GM12878 (cell line): ENCODE measurements around the gene LMTK2. TPM values are rescaled to one million over a fixed set of nuclear protein-coding genes. Genes with fewer than 3 reads are reported as not detected.

Experiments
- CBFB ChIP-seq: IDR thresholded peaks from 2 replicates; pipeline ENCODE4 v1.6.1; 2016; ENCODE audit warnings: antibody characterized with exemption, low read depth
- CEBPB ChIP-seq, 2 experiments: fragments of 150-350 bp in 1 of 2; IDR thresholded peaks; 2 replicates each; pipeline ENCODE4 v1.6.1; 2012 to 2014; ENCODE audit warnings: low read depth in 2 of 2, low read length in 2 of 2, borderline replicate concordance in 1 of 2, inconsistent platforms in 1 of 2
- NR2F1 ChIP-seq: fragments of 450-650 bp; conservative IDR thresholded peaks from 2 replicates; pipeline ENCODE4 v1.6.1; 2017; ENCODE audit warnings: mild to moderate bottlenecking
- PAX5 ChIP-seq: IDR thresholded peaks from 2 replicates; pipeline ENCODE4 v1.6.1; 2011; ENCODE audit warnings: low read depth, low read length, borderline replicate concordance
- PRDM15 ChIP-seq: fragments of 450-650 bp; formaldehyde crosslinking; IDR thresholded peaks from 2 replicates; pipeline ENCODE4 v1.4.0; 2020; ENCODE audit warnings: mild to moderate bottlenecking, moderate library complexity
- SP1 ChIP-seq: IDR thresholded peaks from one replicate; pipeline ENCODE4 v1.6.1; 2011; ENCODE audit warnings: low read depth, low read length
- polyA plus RNA-seq, 11 experiments: library from polyadenylated mRNA; depleted of rRNA in 4 of 11; unstranded in 6 of 11; stranded (reverse) in 5 of 11; fragments of >200 nt; fragmentation: Nextera tagmentation in 4 of 11; fragmentation: Illumina TruSeq in 1 of 11; extraction: Ambion mirVana in 4 of 11; extraction: Trizol in 1 of 11; gene quantifications; 1 replicate in 1 of 11; 2 replicates in 10 of 11; pipeline versions ENCODE4 v1.2.1 to v1.2.3, GENCODE V29; 2011 to 2016; ENCODE audit warnings: inconsistent platforms in 2 of 11, missing spikeins in 2 of 11, low read depth in 1 of 11
- total RNA-seq, 4 experiments: library from RNA; depleted of rRNA in 3 of 4; stranded (reverse); fragments of >200 nt in 3 of 4; fragmentation: Illumina TruSeq in 1 of 4; extraction: Trizol in 1 of 4; gene quantifications; 2 replicates each; pipeline versions ENCODE4 v1.2.1 to v1.2.3, GENCODE V29; 2013 to 2021

Gene LMTK2
- total and polyA plus RNA-seq, 10 of the 15 experiments (the other 5 are each of a cell fraction or from before 2014, with no cell fraction given): 0.68 to 8.7 (median 4.6) TPM

GRCh38 chr7:98257701-98258100, 151.0 kb downstream of the LMTK2 start (continued):
- TF ChIP-seq PAX5 (no peak), PRDM15 (CRISPR knock-in tag) (no peak), CEBPB (IDR thresholded peaks at IDR 0.05; ENCODE audit: borderline replicate concordance in 1 of 2, low read depth in 2 of 2, low read length in 2 of 2) (no peak), SP1 (no peak), CBFB (no peak), NR2F1 (no peak)

Other genes with a start within 250 kb of the LMTK2 start
- 40.0 and 42.3 TPM in 2 replicates for gene ASNS, start 234.5 kb upstream of the LMTK2 start, total RNA-seq (2014; rRNA removed)
- gene ASNS, start 234.5 kb upstream of the LMTK2 start, total RNA-seq (2014; rRNA removed; fragmentation: Illumina TruSeq; extraction: Trizol): 59.7 and 60.2 TPM in 2 replicates
- gene ASNS, start 234.5 kb upstream of the LMTK2 start, total RNA-seq (2021): 64.5 and 64.6 TPM in 2 replicates
- gene ASNS, start 234.5 kb upstream of the LMTK2 start, polyA plus RNA-seq (2011; rRNA removed): 33.1 and 48.6 TPM in 2 replicates
- gene ASNS, start 234.5 kb upstream of the LMTK2 start, polyA plus RNA-seq (2014; fragmentation: Illumina TruSeq; extraction: Trizol): 105 and 130 TPM in 2 replicates
- gene ASNS, start 234.5 kb upstream of the LMTK2 start, polyA plus RNA-seq (2014; fragmentation: Nextera tagmentation; extraction: Ambion mirVana): 10 to 100 TPM; 86.4 to 89.5 TPM
- gene ASNS, start 234.5 kb upstream of the LMTK2 start, polyA plus RNA-seq (2014; rRNA removed): 47.8 and 52.7 TPM in 2 replicates
- 10 to 100 TPM; 70.3 to 76.5 TPM for gene ASNS, start 234.5 kb upstream of the LMTK2 start, polyA plus RNA-seq (2016; fragmentation: Nextera tagmentation; extraction: Ambion mirVana)
- not detected in 2 replicates for gene OCM2, start 116.7 kb upstream of the LMTK2 start, total RNA-seq (2014; rRNA removed)
- not detected in 2 replicates for gene OCM2, start 116.7 kb upstream of the LMTK2 start, total RNA-seq (2014; rRNA removed; fragmentation: Illumina TruSeq; extraction: Trizol)
- gene OCM2, start 116.7 kb upstream of the LMTK2 start, total RNA-seq (2021): not detected in 2 replicates
- not detected in 2 replicates for gene OCM2, start 116.7 kb upstream of the LMTK2 start, polyA plus RNA-seq (2011; rRNA removed)
- gene OCM2, start 116.7 kb upstream of the LMTK2 start, polyA plus RNA-seq (2014; fragmentation: Illumina TruSeq; extraction: Trizol): not detected in 2 replicates
- not detected for gene OCM2, start 116.7 kb upstream of the LMTK2 start, polyA plus RNA-seq (2014; fragmentation: Nextera tagmentation; extraction: Ambion mirVana)
- gene OCM2, start 116.7 kb upstream of the LMTK2 start, polyA plus RNA-seq (2014; rRNA removed): not detected in 2 replicates
- gene OCM2, start 116.7 kb upstream of the LMTK2 start, polyA plus RNA-seq (2016; fragmentation: Nextera tagmentation; extraction: Ambion mirVana): not detected
- 4.2 and 5.3 TPM in 2 replicates for gene BHLHA15, start 104.6 kb downstream of the LMTK2 start, total RNA-seq (2014; rRNA removed)
- 0.37 and 0.54 TPM in 2 replicates for gene BHLHA15, start 104.6 kb downstream of the LMTK2 start, total RNA-seq (2014; rRNA removed; fragmentation: Illumina TruSeq; extraction: Trizol)
- 2.4 and 3.0 TPM in 2 replicates for gene BHLHA15, start 104.6 kb downstream of the LMTK2 start, total RNA-seq (2021)
- not detected in 2 replicates for gene BHLHA15, start 104.6 kb downstream of the LMTK2 start, polyA plus RNA-seq (2011; rRNA removed)
- gene BHLHA15, start 104.6 kb downstream of the LMTK2 start, polyA plus RNA-seq (2014; fragmentation: Illumina TruSeq; extraction: Trizol): not detected in 2 replicates
- not detected for gene BHLHA15, start 104.6 kb downstream of the LMTK2 start, polyA plus RNA-seq (2014; fragmentation: Nextera tagmentation; extraction: Ambion mirVana)
- 1.9 and 4.9 TPM in 2 replicates for gene BHLHA15, start 104.6 kb downstream of the LMTK2 start, polyA plus RNA-seq (2014; rRNA removed)
- 1 to 10 TPM; 2.0 to 2.9 TPM for gene BHLHA15, start 104.6 kb downstream of the LMTK2 start, polyA plus RNA-seq (2016; fragmentation: Nextera tagmentation; extraction: Ambion mirVana)
- 8.5 and 11.0 TPM in 2 replicates for gene TECPR1, start 145.4 kb downstream of the LMTK2 start, total RNA-seq (2014; rRNA removed)
- 3.2 and 5.5 TPM in 2 replicates for gene TECPR1, start 145.4 kb downstream of the LMTK2 start, total RNA-seq (2014; rRNA removed; fragmentation: Illumina TruSeq; extraction: Trizol)
- 15.2 and 16.8 TPM in 2 replicates for gene TECPR1, start 145.4 kb downstream of the LMTK2 start, total RNA-seq (2021)
- 1.5 and 2.5 TPM in 2 replicates for gene TECPR1, start 145.4 kb downstream of the LMTK2 start, polyA plus RNA-seq (2011; rRNA removed)
- gene TECPR1, start 145.4 kb downstream of the LMTK2 start, polyA plus RNA-seq (2014; fragmentation: Illumina TruSeq; extraction: Trizol): 2.1 and 3.2 TPM in 2 replicates
- gene TECPR1, start 145.4 kb downstream of the LMTK2 start, polyA plus RNA-seq (2014; fragmentation: Nextera tagmentation; extraction: Ambion mirVana): under 1 TPM; 0.26 to 0.51 TPM
- gene TECPR1, start 145.4 kb downstream of the LMTK2 start, polyA plus RNA-seq (2014; rRNA removed): 8.8 and 9.1 TPM in 2 replicates
- gene TECPR1, start 145.4 kb downstream of the LMTK2 start, polyA plus RNA-seq (2016; fragmentation: Nextera tagmentation; extraction: Ambion mirVana): 1 to 10 TPM; 5.2 to 7.4 TPM
- gene BRI3, start 174.8 kb downstream of the LMTK2 start, total RNA-seq (2014; rRNA removed): 22.6 and 23.2 TPM in 2 replicates
- 17.7 and 21.0 TPM in 2 replicates for gene BRI3, start 174.8 kb downstream of the LMTK2 start, total RNA-seq (2014; rRNA removed; fragmentation: Illumina TruSeq; extraction: Trizol)
- gene BRI3, start 174.8 kb downstream of the LMTK2 start, total RNA-seq (2021): 50.9 and 56.3 TPM in 2 replicates
- 28.3 and 39.9 TPM in 2 replicates for gene BRI3, start 174.8 kb downstream of the LMTK2 start, polyA plus RNA-seq (2011; rRNA removed)
- gene BRI3, start 174.8 kb downstream of the LMTK2 start, polyA plus RNA-seq (2014; fragmentation: Illumina TruSeq; extraction: Trizol): 9.9 and 15.9 TPM in 2 replicates
- 10 to 100 TPM in 1 of 2 experiments, 1 to 10 TPM in 1; 4.5 to 22.1 TPM for gene BRI3, start 174.8 kb downstream of the LMTK2 start, polyA plus RNA-seq (2014; fragmentation: Nextera tagmentation; extraction: Ambion mirVana)
- 38.4 and 38.5 TPM in 2 replicates for gene BRI3, start 174.8 kb downstream of the LMTK2 start, polyA plus RNA-seq (2014; rRNA removed)
- gene BRI3, start 174.8 kb downstream of the LMTK2 start, polyA plus RNA-seq (2016; fragmentation: Nextera tagmentation; extraction: Ambion mirVana): 10 to 100 TPM in 1 of 2 experiments, 1 to 10 TPM in 1; 6.4 to 12.9 TPM